H1 (cell line): ENCODE results near the gene PRRT2. TPM values are rescaled to one million over a fixed set of nuclear protein-coding genes. Genes with fewer than 3 reads are reported as not detected.

Experiments
- CTCF ChIA-PET: fragments of 300-600 bp; sonication (Branson Sonifier 250); formaldehyde crosslinking; loops from one replicate; lab custom pipeline; 2021; ENCODE audit not compliant: partially characterized antibody; lab: Charles Lee
- POLR2A ChIA-PET: fragments of 300-600 bp; sonication (Branson Sonifier 250); formaldehyde crosslinking; loops from one replicate; lab custom pipeline; 2021; ENCODE audit warnings: inconsistent platforms; ENCODE audit not compliant: partially characterized antibody; lab: Charles Lee
- DNase-seq, 2 experiments: peaks; one replicate each; pipeline versions ENCODE4 v3.0.0 to v3.0.0-alpha.2; 2010 to 2022; ENCODE audit warnings: low spot score in 2 of 2, low read depth in 1 of 2, mixed read lengths in 1 of 2
- FAIRE-seq: peaks from 2 replicates; lab custom pipeline; 2011; peaks lifted over from hg19 to GRCh38; lab: Jason Lieb, UNC
- H2AFZ ChIP-seq: 2 replicates; pipeline ENCODE4 v1.8.1; 2012; ENCODE audit warnings: low read length, inconsistent platforms
- H2AK5ac ChIP-seq: 2 replicates; pipeline ENCODE4 v1.6.1; 2013; ENCODE audit warnings: low read depth, low read length
- H2BK120ac ChIP-seq: replicated peaks from 2 replicates; pipeline ENCODE3; 2013; ENCODE audit warnings: low read depth, low read length, inconsistent platforms
- H2BK12ac ChIP-seq: 2 replicates; pipeline ENCODE4 v1.6.1; 2013; ENCODE audit warnings: low read depth, low read length
- H2BK15ac ChIP-seq: 2 replicates; pipeline ENCODE4 v1.6.1; 2013; ENCODE audit warnings: low read length
- H2BK20ac ChIP-seq: 2 replicates; pipeline ENCODE4 v1.6.1; 2013; ENCODE audit warnings: low read length
- H2BK5ac ChIP-seq: 2 replicates; pipeline ENCODE4 v1.6.1; 2013; ENCODE audit warnings: low read depth, low read length
- H3K14ac ChIP-seq: 2 replicates; pipeline ENCODE4 v1.6.1; 2013; ENCODE audit warnings: inconsistent platforms; ENCODE audit not compliant: insufficient read length
- H3K18ac ChIP-seq: 2 replicates; pipeline ENCODE4 v1.6.1; 2013; ENCODE audit warnings: low read length; ENCODE audit errors: extremely low read depth
- H3K23ac ChIP-seq: 2 replicates; pipeline ENCODE4 v1.6.1; 2013; ENCODE audit warnings: inconsistent platforms; ENCODE audit not compliant: insufficient read length
- H3K23me2 ChIP-seq: 2 replicates; pipeline ENCODE4 v1.6.1; 2013; ENCODE audit warnings: low read depth, low read length
- H3K27ac ChIP-seq: 2 replicates; pipeline ENCODE4 v1.6.1; 2011; ENCODE audit warnings: low read depth, low read length, inconsistent platforms
- H3K27me3 ChIP-seq, 4 experiments: replicated peaks in 1 of 4; 1 replicate in 1 of 4; 2 replicates in 3 of 4; pipeline versions ENCODE4 v1.6.1 to v1.8.1; 2011 to 2013; ENCODE audit warnings: low read length in 3 of 4, mild to moderate bottlenecking in 3 of 4, inconsistent platforms in 2 of 4, mixed read lengths in 2 of 4, moderate library complexity in 1 of 4; ENCODE audit not compliant: control insufficient read depth in 3 of 4, insufficient read depth in 3 of 4; ENCODE audit errors: extremely low read depth in 1 of 4
- H3K36me3 ChIP-seq, 4 experiments: 2 replicates each; pipeline versions ENCODE4 v1.6.1 to v1.8.1; 2011 to 2013; ENCODE audit warnings: mild to moderate bottlenecking in 4 of 4, low read length in 3 of 4, moderate library complexity in 2 of 4, control low read depth in 1 of 4, inconsistent platforms in 1 of 4; ENCODE audit not compliant: insufficient read depth in 4 of 4, control insufficient read depth in 2 of 4
- H3K4ac ChIP-seq: replicated peaks from 2 replicates; pipeline ENCODE3; 2013; ENCODE audit warnings: low read length, low read depth, mixed read lengths, inconsistent platforms; ENCODE audit not compliant: insufficient read length
- H3K4me1 ChIP-seq, 4 experiments: replicated peaks in 1 of 4; 1 replicate in 1 of 4; 2 replicates in 3 of 4; pipeline versions ENCODE4 v1.6.1 to v1.8.1; 2011 to 2013; ENCODE audit warnings: low read length in 3 of 4, inconsistent platforms in 2 of 4, mixed read lengths in 1 of 4; ENCODE audit not compliant: insufficient read depth in 4 of 4, control insufficient read depth in 3 of 4
- H3K4me2 ChIP-seq, 2 experiments: 2 replicates each; pipeline versions ENCODE4 v1.6.1 to v1.8.1; 2011 to 2013; ENCODE audit warnings: low read depth in 2 of 2, low read length in 2 of 2, control low read depth in 1 of 2, inconsistent platforms in 1 of 2, mild to moderate bottlenecking in 1 of 2; ENCODE audit not compliant: insufficient read depth in 1 of 2
- H3K4me3 ChIP-seq, 4 experiments: fragments of 200-600, 300-600 bp in 1 of 4; sonication (generic), shearing (Covaris generic), sonication (Bioruptor Twin) in 1 of 4; 2 replicates each; pipeline versions ENCODE4 v1.5.1 to v1.8.1; 2011 to 2016; ENCODE audit warnings: low read length in 4 of 4, low read depth in 3 of 4, control low read depth in 2 of 4, inconsistent platforms in 2 of 4, mild to moderate bottlenecking in 2 of 4, mixed read lengths in 1 of 4, moderate library complexity in 1 of 4; ENCODE audit not compliant: insufficient read depth in 2 of 4; ENCODE audit errors: extremely low read depth in 1 of 4
- H3K56ac ChIP-seq: replicated peaks from 2 replicates; pipeline ENCODE3; 2013; ENCODE audit warnings: low read depth, mild to moderate bottlenecking, mixed read lengths, low read length, inconsistent platforms; ENCODE audit not compliant: insufficient read length
- H3K79me1 ChIP-seq: 2 replicates; pipeline ENCODE4 v1.6.1; 2013; ENCODE audit warnings: low read depth, low read length, control low read depth
- H3K79me2 ChIP-seq, 2 experiments: 2 replicates each; pipeline versions ENCODE4 v1.6.1 to v1.8.1; 2012 to 2013; ENCODE audit warnings: low read length in 2 of 2, mild to moderate bottlenecking in 2 of 2, inconsistent platforms in 1 of 2; ENCODE audit not compliant: insufficient read depth in 2 of 2, control insufficient read depth in 1 of 2
- H3K9ac ChIP-seq, 4 experiments: replicated peaks in 1 of 4; 1 replicate in 1 of 4; 2 replicates in 3 of 4; pipeline versions ENCODE4 v1.6.1 to v1.8.1; 2011 to 2013; ENCODE audit warnings: low read depth in 3 of 4, low read length in 3 of 4, control low read depth in 2 of 4, mild to moderate bottlenecking in 2 of 4, moderate library complexity in 2 of 4, inconsistent platforms in 1 of 4; ENCODE audit errors: extremely low read depth in 1 of 4
- H3K9me3 ChIP-seq, 2 experiments: 2 replicates each; pipeline versions ENCODE4 v1.6.1 to v1.8.1; 2012 to 2013; ENCODE audit warnings: mild to moderate bottlenecking in 2 of 2, moderate library complexity in 2 of 2, control low read depth in 1 of 2, inconsistent platforms in 1 of 2, low read depth in 1 of 2, low read length in 1 of 2, mixed read lengths in 1 of 2; ENCODE audit not compliant: insufficient read depth in 2 of 2
- H4K20me1 ChIP-seq, 2 experiments: replicated peaks in 1 of 2; 2 replicates each; pipeline versions ENCODE3 to v1.8.1; 2011 to 2013; ENCODE audit warnings: inconsistent platforms in 2 of 2, low read length in 2 of 2, mild to moderate bottlenecking in 1 of 2; ENCODE audit not compliant: insufficient read depth in 2 of 2, control insufficient read depth in 1 of 2
- H4K5ac ChIP-seq: 2 replicates; pipeline ENCODE4 v1.6.1; 2013; ENCODE audit warnings: low read length, low read depth, mixed read lengths, inconsistent platforms; ENCODE audit not compliant: insufficient read length
- H4K8ac ChIP-seq: 2 replicates; pipeline ENCODE4 v1.8.0; 2013; ENCODE audit warnings: mild to moderate bottlenecking, moderate library complexity, low read length, inconsistent platforms; ENCODE audit not compliant: insufficient read depth; ENCODE audit errors: extremely low read depth
- H4K91ac ChIP-seq: replicated peaks from 2 replicates; pipeline ENCODE3; 2013; ENCODE audit warnings: low read length, mixed read lengths, inconsistent platforms; ENCODE audit not compliant: insufficient read length
- CHD1 ChIP-seq: IDR thresholded peaks from 2 replicates; pipeline ENCODE4 v1.6.1; 2012; ENCODE audit warnings: low read depth, low read length, improper control_type of control experiment
- KDM5A ChIP-seq: fragments of 200-600 bp; IDR thresholded peaks from 2 replicates; pipeline ENCODE4 v1.7.1; 2012; ENCODE audit warnings: mild to moderate bottlenecking, low read length, inconsistent platforms, mixed read lengths
- RXRA ChIP-seq: IDR thresholded peaks from 2 replicates; pipeline ENCODE4 v1.6.1; 2011; ENCODE audit warnings: low read depth, mild to moderate bottlenecking, low read length, moderate library complexity; ENCODE audit not compliant: insufficient read depth
- SAP30 ChIP-seq: fragments of 300-600 bp; sonication (generic); IDR thresholded peaks from 2 replicates; pipeline ENCODE4 v1.7.1; 2012; ENCODE audit warnings: low read length, moderate library complexity, mild to moderate bottlenecking, inconsistent platforms; ENCODE audit not compliant: insufficient read depth, insufficient replicate concordance
- SIN3A ChIP-seq, 2 experiments: IDR thresholded peaks in 1 of 2; conservative IDR thresholded peaks in 1 of 2; 2 replicates each; pipeline ENCODE4 v1.6.1; 2011 to 2012; ENCODE audit warnings: low read length in 2 of 2, improper control_type of control experiment in 1 of 2, low read depth in 1 of 2, mild to moderate bottlenecking in 1 of 2
- SP1 ChIP-seq: IDR thresholded peaks from 2 replicates; pipeline ENCODE4 v1.6.1; 2011; ENCODE audit warnings: low read depth, low read length
- SUZ12 ChIP-seq: fragments of 200-600 bp; sonication (generic); IDR thresholded peaks from 2 replicates; pipeline ENCODE4 v1.6.1; 2012; ENCODE audit warnings: mild to moderate bottlenecking, inconsistent platforms, low read length, moderate library complexity, mixed read lengths
- TBP ChIP-seq: IDR thresholded peaks from 2 replicates; pipeline ENCODE4 v1.6.1; 2011; ENCODE audit warnings: low read depth, low read length, improper control_type of control experiment
- WGBS, 2 experiments: shearing (Covaris generic) in 1 of 2; methylation state at CpG; one replicate each; pipeline versions ENCODE4 v1.1.6 to v1.1.7; 2013 to 2015; ENCODE audit warnings: low lambda C conversion rate in 2 of 2, mixed read lengths in 2 of 2, inconsistent platforms in 1 of 2, low coverage in 1 of 2, missing lambda C conversion rate in 1 of 2; ENCODE audit not compliant: insufficient replicate concordance in 2 of 2, insufficient coverage in 1 of 2, insufficient read length in 1 of 2; ENCODE audit errors: extremely low coverage in 1 of 2, missing lambda C conversion rate in 1 of 2; 5-methylcytosine and 5-hydroxymethylcytosine counted together
- polyA plus RNA-seq, 7 experiments: library from polyadenylated mRNA; depleted of rRNA in 3 of 7; stranded (reverse) in 5 of 7; unstranded in 2 of 7; fragments of >200 nt in 5 of 7; fragments of 200-250 nt in 2 of 7; gene quantifications; 1 replicate in 5 of 7; 2 replicates in 1 of 7; 4 replicates in 1 of 7; pipeline versions ENCODE4 v1.2.1 to v1.2.3, GENCODE V29; 2011 to 2013; ENCODE audit warnings: missing spikeins in 2 of 7, mixed read lengths in 2 of 7
- total RNA-seq: library from RNA; stranded (reverse); fragmentation: NEBNext Ultra II Directional; extraction: Animal tissue kit (Norgen Biotek cat#: 25700); gene quantifications from 2 replicates; pipeline ENCODE4 v1.2.1, GENCODE V29; 2021
- TF ChIP-seq, protein P1 (sequence below), 3 experiments: IDR thresholded peaks; 1 replicate in 2 of 3; 2 replicates in 1 of 3; pipeline versions ENCODE4 v1.5.1 to v1.6.1; 2011; ENCODE audit warnings: low read length in 3 of 3, mild to moderate bottlenecking in 3 of 3, inconsistent platforms in 2 of 3, low read depth in 1 of 3, moderate library complexity in 1 of 3; ENCODE audit not compliant: insufficient read depth in 1 of 3; ENCODE audit errors: control extremely low read depth in 1 of 3

Gene PRRT2
- total and polyA plus RNA-seq, 2 of the 8 experiments (the other 6 are each of a cell fraction or from before 2014, with no cell fraction given) = 12.8 to 32.6 TPM

GRCh38 chr16:29858149-29858849 lies 46.3 kb downstream of the PRRT2 start:
- Histone ChIP-seq H3K9me3 (no peaks in the 10 kb centered on the region), H3K9ac (no peak overlapping the region; a peak in 1 of 7 replicates), H3K4me2 (no peak overlapping the region), H4K91ac (no peak overlapping the region), H2BK15ac (no peak overlapping the region), H3K79me2 (peaks cover 0 to 9% of the 10 kb centered on the region in 2 experiments; a peak in 2 of 4 replicates), H2AK5ac (no peak overlapping the region), H3K4me3 (no peak overlapping the region), H3K27ac (no peak overlapping the region), H4K8ac (no peak overlapping the region), H3K23ac (no peak overlapping the region), H4K5ac (no peak overlapping the region), H3K4ac (no peak overlapping the region), H3K4me1 (no peaks in the 10 kb centered on the region), H2AFZ (no peak overlapping the region), H2BK120ac (no peak overlapping the region), H3K23me2 (peaks cover 5% of the 10 kb centered on the region; the same call in 1 of the 2 replicates), H3K79me1 (peaks cover 9% of the 10 kb centered on the region), H2BK20ac (no peak overlapping the region), H4K20me1 (peaks cover 0 to 5% of the 10 kb centered on the region in 2 experiments), H3K14ac (no peak overlapping the region), H3K27me3 (no peaks in the 10 kb centered on the region), H2BK12ac (no peak overlapping the region), H3K56ac (no peak overlapping the region), H3K36me3 (peaks cover 0 to 11% (median 6%) of the 10 kb centered on the region in 4 experiments; a peak in 5 of 8 replicates), H2BK5ac (no peak overlapping the region), H3K18ac (no peak overlapping the region)
- no peak for FAIRE-seq
- POLR2A ChIA-PET = interaction anchor here (0.9 to 1.6 kb wide), 3 partner anchors 29 to 51 kb away, joined by 3 to 7 read pairs (median 4); partner anchors contain the start of gene SEZ6L2
- 88% methylated on average over 7 of the region's 10 CpGs; no CpG with 5 or more reads in 1 of the 2 experiments for WGBS, 2 experiments
- CTCF ChIA-PET = interaction anchor here (0.8 to 15.0 kb wide), 4 partner anchors 9 to 173 kb away, joined by 3 to 212 read pairs (median 7); partner anchors contain the start of genes MVP, PAGR1 and TLCD3B
- DNase-seq = no peak
- no peak for TF ChIP-seq TBP
- no peak for TF ChIP-seq KDM5A
- TF ChIP-seq SIN3A (conservative IDR thresholded peaks at IDR 0.05 in 1 of 2, IDR thresholded peaks at IDR 0.05 in 1 of 2; ENCODE audit: low read depth in 1 of 2, low read length in 2 of 2) = no peak
- no peak for TF ChIP-seq CHD1
- TF ChIP-seq SP1 = no peak
- TF ChIP-seq, protein P1, sequence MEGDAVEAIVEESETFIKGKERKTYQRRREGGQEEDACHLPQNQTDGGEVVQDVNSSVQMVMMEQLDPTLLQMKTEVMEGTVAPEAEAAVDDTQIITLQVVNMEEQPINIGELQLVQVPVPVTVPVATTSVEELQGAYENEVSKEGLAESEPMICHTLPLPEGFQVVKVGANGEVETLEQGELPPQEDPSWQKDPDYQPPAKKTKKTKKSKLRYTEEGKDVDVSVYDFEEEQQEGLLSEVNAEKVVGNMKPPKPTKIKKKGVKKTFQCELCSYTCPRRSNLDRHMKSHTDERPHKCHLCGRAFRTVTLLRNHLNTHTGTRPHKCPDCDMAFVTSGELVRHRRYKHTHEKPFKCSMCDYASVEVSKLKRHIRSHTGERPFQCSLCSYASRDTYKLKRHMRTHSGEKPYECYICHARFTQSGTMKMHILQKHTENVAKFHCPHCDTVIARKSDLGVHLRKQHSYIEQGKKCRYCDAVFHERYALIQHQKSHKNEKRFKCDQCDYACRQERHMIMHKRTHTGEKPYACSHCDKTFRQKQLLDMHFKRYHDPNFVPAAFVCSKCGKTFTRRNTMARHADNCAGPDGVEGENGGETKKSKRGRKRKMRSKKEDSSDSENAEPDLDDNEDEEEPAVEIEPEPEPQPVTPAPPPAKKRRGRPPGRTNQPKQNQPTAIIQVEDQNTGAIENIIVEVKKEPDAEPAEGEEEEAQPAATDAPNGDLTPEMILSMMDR (IDR thresholded peaks at IDR 0.05; ENCODE audit: control extremely low read depth in 1 of 3, insufficient read depth in 1 of 3, low read depth in 1 of 3, low read length in 3 of 3) = no peak
- TF ChIP-seq SAP30 = no peak
- no peak for TF ChIP-seq RXRA
- TF ChIP-seq SUZ12 = no peak
